HepG2 (cell line): Measurements from ENCODE around the gene NBEA. TPM values are rescaled to one million over a fixed set of nuclear protein-coding genes. Genes with fewer than 3 reads are reported as not detected.

ENCODE experiments used
- ATF6 ChIP-seq: sonication (generic); formaldehyde crosslinking; conservative IDR thresholded peaks from 2 replicates; pipeline ENCODE4 v1.4.0; 2020; ENCODE audit warnings: missing genetic modification reagents
- BCLAF1 ChIP-seq: fragments of 450-650 bp; IDR thresholded peaks from 2 replicates; pipeline ENCODE4 v1.6.1; 2017; ENCODE audit warnings: mild to moderate bottlenecking
- CSRNP1 ChIP-seq: sonication (generic); formaldehyde crosslinking; IDR thresholded peaks from 2 replicates; pipeline ENCODE4 v1.8.1; 2023; ENCODE audit warnings: mild to moderate bottlenecking, missing genetic modification reagents
- DPF2 ChIP-seq: sonication (generic); formaldehyde crosslinking; IDR thresholded peaks from 2 replicates; pipeline ENCODE4 v1.4.0; 2020; ENCODE audit warnings: mild to moderate bottlenecking, low read depth, missing genetic modification reagents, borderline replicate concordance
- FIP1L1 ChIP-seq: fragments of 200-400 bp; formaldehyde crosslinking; IDR thresholded peaks from 2 replicates; pipeline ENCODE4 v1.6.1; 2018; ENCODE audit warnings: low read depth, mild to moderate bottlenecking, low read length, moderate library complexity, borderline replicate concordance; ENCODE audit not compliant: insufficient read depth
- FOXA3 ChIP-seq: IDR thresholded peaks from 2 replicates; pipeline ENCODE4 v1.6.1; 2016; ENCODE audit warnings: missing genetic modification reagents, missing compliant biosample characterization
- FOXK1 ChIP-seq: sonication (generic); formaldehyde crosslinking; IDR thresholded peaks from 2 replicates; pipeline ENCODE4 v1.4.0; 2020; ENCODE audit warnings: low read depth, missing genetic modification reagents, borderline replicate concordance
- FOXO1 ChIP-seq: sonication (generic); formaldehyde crosslinking; IDR thresholded peaks from 2 replicates; pipeline ENCODE4 v1.4.0; 2020; ENCODE audit warnings: missing genetic modification reagents
- NAIF1 ChIP-seq: sonication (generic); formaldehyde crosslinking; IDR thresholded peaks from 2 replicates; pipeline ENCODE4 v1.5.0; 2020; ENCODE audit warnings: mild to moderate bottlenecking, missing genetic modification reagents, borderline replicate concordance
- ZNF10 ChIP-seq: sonication (generic); formaldehyde crosslinking; IDR thresholded peaks from 2 replicates; pipeline ENCODE4 v1.4.0; 2020; ENCODE audit warnings: mild to moderate bottlenecking, low read depth, missing genetic modification reagents, borderline replicate concordance
- ZNF431 ChIP-seq: sonication (generic); formaldehyde crosslinking; IDR thresholded peaks from 2 replicates; pipeline ENCODE4 v1.9.0; 2022; ENCODE audit warnings: missing genetic modification reagents, low read depth, mild to moderate bottlenecking, borderline replicate concordance
- ZNF670 ChIP-seq: sonication (generic); formaldehyde crosslinking; IDR thresholded peaks from 2 replicates; pipeline ENCODE4 v1.8.0; 2022; ENCODE audit warnings: mild to moderate bottlenecking, missing genetic modification reagents, borderline replicate concordance
- ZNF775 ChIP-seq: sonication (generic); formaldehyde crosslinking; IDR thresholded peaks from 2 replicates; pipeline ENCODE4 v1.4.0; 2020; ENCODE audit warnings: missing genetic modification reagents, mild to moderate bottlenecking, moderate library complexity, borderline replicate concordance
- ZNF790 ChIP-seq: sonication (generic); formaldehyde crosslinking; IDR thresholded peaks from 2 replicates; pipeline ENCODE4 v1.8.0; 2022; ENCODE audit warnings: missing genetic modification reagents, mild to moderate bottlenecking, borderline replicate concordance
- ZNF879 ChIP-seq: sonication (generic); formaldehyde crosslinking; IDR thresholded peaks from 2 replicates; pipeline ENCODE4 v1.8.1; 2023; ENCODE audit warnings: missing genetic modification reagents
- polyA plus RNA-seq, 8 experiments: library from polyadenylated mRNA; depleted of rRNA in 3 of 8; stranded (reverse) in 7 of 8; unstranded in 1 of 8; fragments of >200 nt; fragmentation: Illumina TruSeq in 4 of 8; extraction: Trizol in 4 of 8; gene quantifications; 2 replicates each; pipeline versions ENCODE4 v1.2.1 to v1.2.3, GENCODE V29; 2011 to 2016; ENCODE audit warnings: low read depth in 4 of 8, missing spikeins in 1 of 8, mixed read lengths in 1 of 8; ENCODE audit not compliant: insufficient read depth in 1 of 8
- total RNA-seq, 5 experiments: library from RNA; depleted of rRNA; stranded (reverse); fragments of >200 nt; fragmentation: Illumina TruSeq; extraction: Trizol; gene quantifications; 2 replicates each; pipeline ENCODE4 v1.2.3, GENCODE V29; 2016; ENCODE audit warnings: low read depth in 1 of 5
- TF ChIP-seq, protein P1 (sequence below): sonication (generic); formaldehyde crosslinking; IDR thresholded peaks from 2 replicates; pipeline ENCODE4 v1.5.0; 2020; ENCODE audit warnings: mild to moderate bottlenecking, missing genetic modification reagents, moderate library complexity
- TF ChIP-seq, protein P2 (sequence below): sonication (generic); formaldehyde crosslinking; IDR thresholded peaks from 2 replicates; pipeline ENCODE4 v1.5.1; 2020; ENCODE audit warnings: missing genetic modification reagents, mild to moderate bottlenecking, borderline replicate concordance

NBEA gene
- total and polyA plus RNA-seq, 2 of the 13 experiments (the other 11 are each of a cell fraction or from before 2014, with no cell fraction given), result 2.7 to 2.8 TPM

- TF ChIP-seq CSRNP1 (CRISPR knock-in tag) (no peak), ZNF431 (CRISPR knock-in tag) (no peak), ZNF670 (no peak), ZNF790 (CRISPR knock-in tag) (no peak), BCLAF1 (no peak), ZNF775 (CRISPR knock-in tag) (no peak), ZNF10 (no peak), ZNF879 (CRISPR knock-in tag) (no peak), FIP1L1 (no peak), DPF2 (CRISPR knock-in tag) (peak; percentile 78), FOXK1 (CRISPR knock-in tag) (peak; percentile 62; the same call in 1 of the 2 replicates), FOXA3 (peak; percentile 65), NAIF1 (no peak), ATF6 (no peak), FOXO1 (CRISPR knock-in tag) (peak; percentile 51; the same call in 1 of the 2 replicates)
- TF ChIP-seq, protein P1, sequence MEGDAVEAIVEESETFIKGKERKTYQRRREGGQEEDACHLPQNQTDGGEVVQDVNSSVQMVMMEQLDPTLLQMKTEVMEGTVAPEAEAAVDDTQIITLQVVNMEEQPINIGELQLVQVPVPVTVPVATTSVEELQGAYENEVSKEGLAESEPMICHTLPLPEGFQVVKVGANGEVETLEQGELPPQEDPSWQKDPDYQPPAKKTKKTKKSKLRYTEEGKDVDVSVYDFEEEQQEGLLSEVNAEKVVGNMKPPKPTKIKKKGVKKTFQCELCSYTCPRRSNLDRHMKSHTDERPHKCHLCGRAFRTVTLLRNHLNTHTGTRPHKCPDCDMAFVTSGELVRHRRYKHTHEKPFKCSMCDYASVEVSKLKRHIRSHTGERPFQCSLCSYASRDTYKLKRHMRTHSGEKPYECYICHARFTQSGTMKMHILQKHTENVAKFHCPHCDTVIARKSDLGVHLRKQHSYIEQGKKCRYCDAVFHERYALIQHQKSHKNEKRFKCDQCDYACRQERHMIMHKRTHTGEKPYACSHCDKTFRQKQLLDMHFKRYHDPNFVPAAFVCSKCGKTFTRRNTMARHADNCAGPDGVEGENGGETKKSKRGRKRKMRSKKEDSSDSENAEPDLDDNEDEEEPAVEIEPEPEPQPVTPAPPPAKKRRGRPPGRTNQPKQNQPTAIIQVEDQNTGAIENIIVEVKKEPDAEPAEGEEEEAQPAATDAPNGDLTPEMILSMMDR (CRISPR knock-in tag), result no peak
- TF ChIP-seq, protein P2, sequence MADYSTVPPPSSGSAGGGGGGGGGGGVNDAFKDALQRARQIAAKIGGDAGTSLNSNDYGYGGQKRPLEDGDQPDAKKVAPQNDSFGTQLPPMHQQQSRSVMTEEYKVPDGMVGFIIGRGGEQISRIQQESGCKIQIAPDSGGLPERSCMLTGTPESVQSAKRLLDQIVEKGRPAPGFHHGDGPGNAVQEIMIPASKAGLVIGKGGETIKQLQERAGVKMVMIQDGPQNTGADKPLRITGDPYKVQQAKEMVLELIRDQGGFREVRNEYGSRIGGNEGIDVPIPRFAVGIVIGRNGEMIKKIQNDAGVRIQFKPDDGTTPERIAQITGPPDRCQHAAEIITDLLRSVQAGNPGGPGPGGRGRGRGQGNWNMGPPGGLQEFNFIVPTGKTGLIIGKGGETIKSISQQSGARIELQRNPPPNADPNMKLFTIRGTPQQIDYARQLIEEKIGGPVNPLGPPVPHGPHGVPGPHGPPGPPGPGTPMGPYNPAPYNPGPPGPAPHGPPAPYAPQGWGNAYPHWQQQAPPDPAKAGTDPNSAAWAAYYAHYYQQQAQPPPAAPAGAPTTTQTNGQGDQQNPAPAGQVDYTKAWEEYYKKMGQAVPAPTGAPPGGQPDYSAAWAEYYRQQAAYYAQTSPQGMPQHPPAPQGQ, result no peak
These were observed 407.7 kb downstream of the NBEA start (continued) for GRCh38 chr13:35349673-35350278.
